Measurements from ENCODE around the gene MUCL3. TPM values are rescaled to one million over a fixed set of nuclear protein-coding genes. Genes with fewer than 3 reads are reported as not detected.
"Not testable (repeated sequence)": the region's sequence is repeated elsewhere in the genome, so short reads cannot be mapped to it uniquely, and the experiment has no call there.

The MUCL3 gene
- total and polyA plus RNA-seq, 3 donors from 2014 or later: 0.19 to 0.45 TPM; not detected in 1

- TF ChIP-seq, protein P1, sequence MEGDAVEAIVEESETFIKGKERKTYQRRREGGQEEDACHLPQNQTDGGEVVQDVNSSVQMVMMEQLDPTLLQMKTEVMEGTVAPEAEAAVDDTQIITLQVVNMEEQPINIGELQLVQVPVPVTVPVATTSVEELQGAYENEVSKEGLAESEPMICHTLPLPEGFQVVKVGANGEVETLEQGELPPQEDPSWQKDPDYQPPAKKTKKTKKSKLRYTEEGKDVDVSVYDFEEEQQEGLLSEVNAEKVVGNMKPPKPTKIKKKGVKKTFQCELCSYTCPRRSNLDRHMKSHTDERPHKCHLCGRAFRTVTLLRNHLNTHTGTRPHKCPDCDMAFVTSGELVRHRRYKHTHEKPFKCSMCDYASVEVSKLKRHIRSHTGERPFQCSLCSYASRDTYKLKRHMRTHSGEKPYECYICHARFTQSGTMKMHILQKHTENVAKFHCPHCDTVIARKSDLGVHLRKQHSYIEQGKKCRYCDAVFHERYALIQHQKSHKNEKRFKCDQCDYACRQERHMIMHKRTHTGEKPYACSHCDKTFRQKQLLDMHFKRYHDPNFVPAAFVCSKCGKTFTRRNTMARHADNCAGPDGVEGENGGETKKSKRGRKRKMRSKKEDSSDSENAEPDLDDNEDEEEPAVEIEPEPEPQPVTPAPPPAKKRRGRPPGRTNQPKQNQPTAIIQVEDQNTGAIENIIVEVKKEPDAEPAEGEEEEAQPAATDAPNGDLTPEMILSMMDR (IDR thresholded peaks at IDR 0.05): no peak
- no peak for TF ChIP-seq POLR2A (IDR thresholded peaks at IDR 0.05)
- Histone ChIP-seq H3K4me1 (no peaks in the 10 kb centered on the region), H3K27ac (no peak overlapping the region), H3K27me3 (no peaks in the 10 kb centered on the region), H3K4me3 (no peak overlapping the region), H3K9me3 (no peaks in the 10 kb centered on the region), H3K36me3 (ENCODE audit: low read depth, missing control alignments) (no peaks in the 10 kb centered on the region)
- intact Hi-C loops (cut with DNase I; ENCODE audit: low total_unique reads): no loop called here
- WGBS, 2 donors: 45 to 57% methylated on average over 5 of the region's 5 CpGs
- no peak for DNase-seq
Measured at GRCh38 chr6:30902709-30903108, 38.1 kb upstream of the MUCL3 start.

DNA sequence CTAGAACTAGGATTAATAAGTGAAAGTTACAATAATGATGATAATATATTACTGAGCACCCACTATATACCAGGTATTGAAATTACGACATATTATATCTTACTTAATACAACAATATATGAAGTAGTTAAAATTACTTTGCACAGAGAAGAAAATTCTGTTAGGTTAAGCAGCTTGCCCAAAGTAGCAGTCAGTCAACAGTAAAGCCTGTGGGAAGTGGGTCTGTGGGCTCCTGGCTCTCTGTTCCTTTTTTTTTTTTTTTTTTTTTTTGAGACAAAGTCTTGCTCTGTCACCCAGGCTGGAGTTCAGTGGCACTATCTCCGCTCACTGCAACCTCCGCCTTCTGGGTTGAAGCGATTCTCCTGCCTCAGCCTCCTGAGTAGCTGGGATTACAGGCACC is 37.5 kb upstream of the MUCL3 start:
- H3K4me3 ChIP-seq: no peak overlapping the region
- no peak for TF ChIP-seq POLR2A (IDR thresholded peaks at IDR 0.05)
- TF ChIP-seq, protein P1 (IDR thresholded peaks at IDR 0.05): no peak
- H3K27ac ChIP-seq: no peak overlapping the region
- 84 to 89% methylated on average over 4 of the region's 4 CpGs for WGBS, 2 donors
- H3K27me3 ChIP-seq: no peaks in the 10 kb centered on the region
- no peaks in the 10 kb centered on the region for H3K36me3 ChIP-seq (ENCODE audit: low read depth, missing control alignments)
- no peaks in the 10 kb centered on the region for H3K9me3 ChIP-seq
- no peaks in the 10 kb centered on the region for H3K4me1 ChIP-seq
- intact Hi-C loops (cut with DNase I; ENCODE audit: low total_unique reads): no loop called here
- no peak for DNase-seq

GRCh38 chr6:30907290-30907757 is 33.4 kb upstream of the MUCL3 start:
- DNase-seq; H3K9me3 ChIP-seq; H3K36me3 ChIP-seq (ENCODE audit: low read depth, missing control alignments); intact Hi-C loops (cut with DNase I; ENCODE audit: low total_unique reads); H3K4me1 ChIP-seq; H3K27ac ChIP-seq; H3K27me3 ChIP-seq: not testable (repeated sequence)
- 24 to 35% methylated on average over 12 to 16 of the region's 16 CpGs for WGBS, 2 donors
- H3K4me3 ChIP-seq: peak overlapping the region; percentile 78 to 83

- H3K4me3 ChIP-seq: peak within 1 kb of the TSS; percentile 78 to 83
- H3K27ac ChIP-seq: no peak within 1 kb of the TSS
- 0 to 1% methylated on average over 46 to 49 of the region's 49 CpGs for WGBS, 2 donors
- intact Hi-C loops (cut with DNase I; ENCODE audit: low total_unique reads): no loop called here
- TF ChIP-seq, protein P1 (IDR thresholded peaks at IDR 0.05): no peak
- TF ChIP-seq POLR2A (IDR thresholded peaks at IDR 0.05): no peak
- H3K36me3 ChIP-seq (ENCODE audit: low read depth, missing control alignments): no peaks in the 10 kb centered on the region
- H3K27me3 ChIP-seq: no peaks in the 10 kb centered on the region
- peak; percentile 98 for DNase-seq
- peaks cover 8% of the 10 kb centered on the region for H3K4me1 ChIP-seq
- no peaks in the 10 kb centered on the region for H3K9me3 ChIP-seq
Measured at GRCh38 chr6:30907758-30908591, 32.8 kb upstream of the MUCL3 start, which contains the start of gene GTF2H4. TSS of gene GTF2H4 (plus strand) at chr6:30908207.

DNA sequence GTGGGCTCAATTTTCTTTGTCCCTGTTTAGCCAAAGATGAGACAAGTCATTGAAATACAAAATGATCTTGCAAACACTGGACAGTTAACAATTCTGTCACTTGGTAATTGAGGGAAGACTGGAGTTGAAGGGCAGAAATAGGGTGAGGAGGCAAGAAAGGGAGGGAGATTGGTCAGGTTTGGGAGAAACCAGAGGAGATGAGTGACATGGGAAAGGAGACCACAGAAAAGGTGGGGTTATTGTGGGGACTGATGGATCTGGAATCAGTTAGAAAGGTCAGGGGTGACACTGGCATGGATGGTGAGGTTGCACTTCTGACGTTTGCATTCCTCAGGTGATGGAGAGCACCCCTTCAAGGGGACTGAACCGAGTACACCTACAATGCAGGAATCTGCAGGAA is 32.1 kb upstream of the MUCL3 start:
- no peak for TF ChIP-seq POLR2A (IDR thresholded peaks at IDR 0.05)
- TF ChIP-seq, protein P1 (IDR thresholded peaks at IDR 0.05): no peak
- WGBS, 2 donors: 23 to 38% methylated on average over 2 of the region's 2 CpGs
- no peaks in the 10 kb centered on the region for H3K27me3 ChIP-seq
- H3K9me3 ChIP-seq: no peaks in the 10 kb centered on the region
- peaks cover 14% of the 10 kb centered on the region for H3K4me1 ChIP-seq
- peak overlapping the region; percentile 78 to 83 for H3K4me3 ChIP-seq
- no peaks in the 10 kb centered on the region for H3K36me3 ChIP-seq (ENCODE audit: low read depth, missing control alignments)
- intact Hi-C loops (cut with DNase I; ENCODE audit: low total_unique reads): no loop called here
- H3K27ac ChIP-seq: no peak overlapping the region
- DNase-seq: no peak

DNA sequence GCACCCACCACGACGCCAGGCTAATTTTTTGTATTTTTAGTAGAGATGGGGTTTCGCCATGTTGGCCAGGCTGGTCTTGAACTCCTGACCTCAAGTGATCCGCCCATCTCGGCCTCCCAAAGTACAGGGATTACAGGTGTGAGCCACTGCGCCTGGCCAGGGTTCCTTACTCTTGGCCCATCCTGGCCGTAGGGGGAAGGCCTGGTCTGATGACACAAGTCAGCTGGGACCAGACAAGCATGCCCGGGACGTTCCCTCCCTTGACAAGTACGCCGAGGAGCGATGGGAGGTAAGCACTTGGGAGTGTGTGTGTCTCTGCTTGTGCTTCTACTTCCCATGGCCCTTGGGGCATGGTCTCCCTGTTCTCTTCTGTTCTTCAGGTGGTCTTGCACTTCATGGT is 30.3 kb upstream of the MUCL3 start:
- WGBS, 2 donors: 90 to 94% methylated on average over 9 to 12 of the region's 12 CpGs
- H3K9me3 ChIP-seq; DNase-seq; H3K36me3 ChIP-seq (ENCODE audit: low read depth, missing control alignments); H3K27ac ChIP-seq; H3K4me3 ChIP-seq; H3K27me3 ChIP-seq; intact Hi-C loops (cut with DNase I; ENCODE audit: low total_unique reads): not testable (repeated sequence)
- H3K4me1 ChIP-seq: peaks cover 24% of the 10 kb centered on the region
